Keratinocyte (primary cell): ENCODE data around the gene ABR. TPM values are rescaled to one million over a fixed set of nuclear protein-coding genes. Genes with fewer than 3 reads are reported as not detected.

Source experiments
- DNase-seq: peaks from one replicate; pipeline ENCODE4 v3.0.0-alpha.2; 2011; ENCODE audit warnings: low read depth, missing footprints, low spot score
- FAIRE-seq: peaks from 2 replicates; lab custom pipeline; 2011; peaks lifted over from hg19 to GRCh38; lab: Jason Lieb, UNC
- H2AFZ ChIP-seq: 2 replicates; pipeline ENCODE4 v1.6.0; 2012; ENCODE audit warnings: low read length, control low read depth, inconsistent platforms; ENCODE audit not compliant: control insufficient read depth
- H3K27ac ChIP-seq: 2 replicates; pipeline ENCODE4 v1.5.1; 2011; ENCODE audit warnings: low read length; ENCODE audit not compliant: control insufficient read depth, insufficient read depth
- H3K27me3 ChIP-seq: 3 replicates; pipeline ENCODE4 v1.6.0; 2011; ENCODE audit warnings: low read length; ENCODE audit not compliant: control insufficient read depth, insufficient read depth; ENCODE audit errors: extremely low read depth
- H3K36me3 ChIP-seq, 2 experiments: 2 replicates in 1 of 2; 3 replicates in 1 of 2; pipeline ENCODE4 v1.5.1; 2011; ENCODE audit warnings: low read length in 2 of 2, mild to moderate bottlenecking in 1 of 2; ENCODE audit not compliant: control insufficient read depth in 2 of 2, insufficient read depth in 2 of 2; ENCODE audit errors: extremely low read depth in 1 of 2
- H3K4me1 ChIP-seq: 3 replicates; pipeline ENCODE4 v1.5.1; 2011; ENCODE audit warnings: low read length; ENCODE audit not compliant: control insufficient read depth, insufficient read depth; ENCODE audit errors: extremely low read depth
- H3K4me2 ChIP-seq: 3 replicates; pipeline ENCODE4 v1.6.0; 2011; ENCODE audit warnings: low read depth, low read length; ENCODE audit not compliant: control insufficient read depth, insufficient read depth; ENCODE audit errors: extremely low read depth
- H3K4me3 ChIP-seq, 3 experiments: fragments of 200-600 bp in 1 of 3; sonication (generic) in 1 of 3; 2 replicates in 2 of 3; 3 replicates in 1 of 3; pipeline ENCODE4 v1.5.1; 2011 to 2016; ENCODE audit warnings: low read length in 3 of 3, mild to moderate bottlenecking in 3 of 3, control low read depth in 2 of 3, inconsistent platforms in 1 of 3, low read depth in 1 of 3, mixed read lengths in 1 of 3, mixed run types in 1 of 3, moderate library complexity in 1 of 3; ENCODE audit not compliant: control insufficient read depth in 2 of 3, insufficient read depth in 2 of 3; ENCODE audit errors: extremely low read depth in 1 of 3
- H3K79me2 ChIP-seq: 2 replicates; pipeline ENCODE4 v1.6.0; 2012; ENCODE audit warnings: low read length; ENCODE audit not compliant: control insufficient read depth, insufficient read depth
- H3K9ac ChIP-seq: 3 replicates; pipeline ENCODE4 v1.6.0; 2011; ENCODE audit warnings: low read length; ENCODE audit not compliant: control insufficient read depth, insufficient read depth; ENCODE audit errors: extremely low read depth
- H3K9me1 ChIP-seq: 3 replicates; pipeline ENCODE4 v1.6.0; 2011; ENCODE audit warnings: low read length; ENCODE audit not compliant: control insufficient read depth, insufficient read depth; ENCODE audit errors: extremely low read depth
- H3K9me3 ChIP-seq: 2 replicates; pipeline ENCODE4 v1.5.1; 2012; ENCODE audit warnings: low read depth, low read length; ENCODE audit not compliant: control insufficient read depth
- H4K20me1 ChIP-seq: 3 replicates; pipeline ENCODE4 v1.6.0; 2011; ENCODE audit warnings: low read length; ENCODE audit not compliant: control insufficient read depth, insufficient read depth; ENCODE audit errors: extremely low read depth
- EZH2 ChIP-seq: IDR thresholded peaks from one replicate; pipeline ENCODE4 v1.6.1; 2012; ENCODE audit warnings: inconsistent platforms, mild to moderate bottlenecking, low read length, moderate library complexity
- dilution Hi-C: fragments of 300-500 bp; cut with MboI; formaldehyde crosslinking; loops from one replicate; pipeline ENCODE4 v1.7.0; 2020; ENCODE audit warnings: low sequenced_read_pairs; ENCODE audit not compliant: extremely low pct_ligation_motif_present
- polyA plus RNA-seq, 5 experiments: library from polyadenylated mRNA; depleted of rRNA in 3 of 5; stranded (reverse) in 3 of 5; stranded (forward) in 1 of 5; unstranded in 1 of 5; fragments of >200 nt; gene quantifications; 1 replicate in 1 of 5; 2 replicates in 3 of 5; 3 replicates in 1 of 5; pipeline versions ENCODE4 v1.2.1 to v1.2.3, GENCODE V29; 2011 to 2012; ENCODE audit warnings: missing spikeins in 2 of 5, low read depth in 1 of 5, low replicate concordance in 1 of 5
- TF ChIP-seq, protein P1 (sequence below), 3 experiments: IDR thresholded peaks in 1 of 3; conservative IDR thresholded peaks in 1 of 3; optimal IDR thresholded peaks in 1 of 3; 2 replicates in 2 of 3; 3 replicates in 1 of 3; pipeline versions ENCODE3 to v1.5.1; 2011; ENCODE audit warnings: low read length in 3 of 3, mild to moderate bottlenecking in 3 of 3, moderate library complexity in 2 of 3, control low read depth in 1 of 3, inconsistent platforms in 1 of 3; ENCODE audit not compliant: insufficient read depth in 2 of 3; ENCODE audit errors: extremely low read depth in 1 of 3

The ABR gene
- polyA plus RNA-seq, 1 donor (not counting 4 experiments of a cell fraction or from before 2014, with no cell fraction given) = 17.3 TPM

DNA sequence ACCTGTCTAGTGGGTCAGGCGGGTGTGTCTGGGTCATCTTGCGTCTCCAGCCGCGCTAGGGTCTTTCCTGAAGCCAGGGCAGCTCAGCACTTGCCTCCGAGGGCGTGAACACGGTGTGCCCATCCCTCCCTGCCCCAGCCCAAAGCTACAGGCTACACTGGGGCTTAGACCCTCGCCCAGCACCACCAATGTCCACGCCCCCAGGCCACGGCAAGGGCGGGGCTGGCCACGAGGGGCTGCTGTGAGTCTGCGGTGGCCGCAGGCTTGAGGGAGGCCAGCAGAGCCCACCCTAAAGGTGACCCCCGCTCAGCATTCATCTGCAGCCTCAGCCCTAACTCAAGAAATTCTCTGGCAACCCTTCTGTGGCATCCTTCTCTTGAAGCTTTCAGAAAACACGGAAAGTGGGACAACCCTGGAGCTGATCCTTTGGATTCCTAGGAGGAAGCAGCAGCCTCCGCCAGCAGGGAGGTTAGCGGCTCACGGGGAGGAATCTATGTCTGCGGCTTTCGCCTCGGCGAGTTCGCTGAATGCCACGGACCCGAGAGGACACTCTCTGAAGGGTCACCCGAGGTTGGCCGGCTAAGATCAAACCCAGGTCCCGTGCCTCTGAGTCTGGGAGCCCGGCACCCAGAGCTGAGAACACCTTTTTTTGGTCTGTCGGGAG lies 141.2 kb downstream of the ABR start:
- no peaks in the 10 kb centered on the region for H3K27me3 ChIP-seq
- no peaks in the 10 kb centered on the region for H3K4me1 ChIP-seq
- H3K4me2 ChIP-seq = no peak overlapping the region
- no peak overlapping the region for H3K4me3 ChIP-seq
- no peak overlapping the region for H2AFZ ChIP-seq
- dilution Hi-C loops = no loop called here
- peaks cover 2% of the 10 kb centered on the region for H3K9me3 ChIP-seq
- no peak for TF ChIP-seq EZH2
- TF ChIP-seq, protein P1, sequence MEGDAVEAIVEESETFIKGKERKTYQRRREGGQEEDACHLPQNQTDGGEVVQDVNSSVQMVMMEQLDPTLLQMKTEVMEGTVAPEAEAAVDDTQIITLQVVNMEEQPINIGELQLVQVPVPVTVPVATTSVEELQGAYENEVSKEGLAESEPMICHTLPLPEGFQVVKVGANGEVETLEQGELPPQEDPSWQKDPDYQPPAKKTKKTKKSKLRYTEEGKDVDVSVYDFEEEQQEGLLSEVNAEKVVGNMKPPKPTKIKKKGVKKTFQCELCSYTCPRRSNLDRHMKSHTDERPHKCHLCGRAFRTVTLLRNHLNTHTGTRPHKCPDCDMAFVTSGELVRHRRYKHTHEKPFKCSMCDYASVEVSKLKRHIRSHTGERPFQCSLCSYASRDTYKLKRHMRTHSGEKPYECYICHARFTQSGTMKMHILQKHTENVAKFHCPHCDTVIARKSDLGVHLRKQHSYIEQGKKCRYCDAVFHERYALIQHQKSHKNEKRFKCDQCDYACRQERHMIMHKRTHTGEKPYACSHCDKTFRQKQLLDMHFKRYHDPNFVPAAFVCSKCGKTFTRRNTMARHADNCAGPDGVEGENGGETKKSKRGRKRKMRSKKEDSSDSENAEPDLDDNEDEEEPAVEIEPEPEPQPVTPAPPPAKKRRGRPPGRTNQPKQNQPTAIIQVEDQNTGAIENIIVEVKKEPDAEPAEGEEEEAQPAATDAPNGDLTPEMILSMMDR (optimal IDR thresholded peaks at IDR 0.05 in 1 of 3, IDR thresholded peaks at IDR 0.05 in 1 of 3, conservative IDR thresholded peaks at IDR 0.05 in 1 of 3; ENCODE audit: extremely low read depth in 1 of 3, insufficient read depth in 2 of 3, low read length in 3 of 3) = no peak
- no peaks in the 10 kb centered on the region for H3K79me2 ChIP-seq
- FAIRE-seq = no peak
- H4K20me1 ChIP-seq = no peaks in the 10 kb centered on the region
- no peak for DNase-seq
- H3K9ac ChIP-seq = no peak overlapping the region
- H3K27ac ChIP-seq = no peak overlapping the region
- H3K9me1 ChIP-seq = no peaks in the 10 kb centered on the region
- H3K36me3 ChIP-seq = peaks cover 1 to 9% of the 10 kb centered on the region in 2 experiments

DNA sequence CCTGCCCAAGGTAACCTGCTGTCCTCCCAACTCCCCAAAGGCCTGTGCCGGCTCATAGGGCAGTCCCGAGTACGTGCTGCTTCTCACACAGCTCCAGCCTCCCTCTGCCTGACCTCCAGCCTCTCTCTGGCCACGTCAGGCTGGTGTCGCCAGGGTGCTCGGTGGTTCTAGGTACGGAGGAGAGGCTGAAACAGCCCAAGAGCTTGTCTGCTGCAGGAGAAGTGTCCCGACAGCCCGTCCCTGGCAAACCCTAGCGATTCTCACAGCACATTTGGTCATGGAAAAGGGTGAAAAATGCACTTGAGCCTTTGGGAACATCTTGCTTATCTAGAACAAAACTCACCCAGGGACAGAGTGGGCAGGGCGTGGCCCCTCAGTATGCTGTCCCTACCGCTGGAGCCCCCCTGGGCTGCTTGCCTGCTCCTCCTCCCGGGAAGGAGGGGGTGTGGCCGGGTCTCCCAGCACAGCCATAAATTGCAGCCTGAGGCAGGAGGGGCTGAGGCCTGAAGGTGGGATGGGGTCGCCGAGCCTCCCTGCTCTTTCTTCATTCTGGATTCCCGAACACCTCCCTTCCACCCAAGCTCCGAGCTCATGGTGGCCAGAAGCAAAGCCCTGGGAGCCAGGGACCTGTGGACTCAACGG lies 142.4 kb downstream of the ABR start:
- Histone ChIP-seq H3K4me1 (no peaks in the 10 kb centered on the region), H3K9me3 (peaks cover under 1% of the 10 kb centered on the region), H3K9me1 (no peaks in the 10 kb centered on the region), H3K79me2 (no peaks in the 10 kb centered on the region), H3K4me2 (no peak overlapping the region), H2AFZ (no peak overlapping the region), H3K9ac (no peak overlapping the region), H3K27ac (no peak overlapping the region), H3K27me3 (no peaks in the 10 kb centered on the region), H3K4me3 (no peak overlapping the region), H4K20me1 (no peaks in the 10 kb centered on the region), H3K36me3 (peaks cover 1 to 6% of the 10 kb centered on the region in 2 experiments)
- FAIRE-seq (no peak), DNase-seq (no peak)
- TF ChIP-seq, protein P1 (optimal IDR thresholded peaks at IDR 0.05 in 1 of 3, IDR thresholded peaks at IDR 0.05 in 1 of 3, conservative IDR thresholded peaks at IDR 0.05 in 1 of 3; ENCODE audit: extremely low read depth in 1 of 3, insufficient read depth in 2 of 3, low read length in 3 of 3) = no peak
- no peak for TF ChIP-seq EZH2
- dilution Hi-C loops = no loop called here
